Liver (tissue), 9 donors: Measurements from ENCODE around the gene PM20D1. TPM values are rescaled to one million over a fixed set of nuclear protein-coding genes. Genes with fewer than 3 reads are reported as not detected.

Experiments
- DNase-seq: peaks from one replicate; pipeline ENCODE4 v3.0.0-alpha.2; 2017; ENCODE audit warnings: low spot score
- H3K27ac ChIP-seq, 2 donors: one replicate each; pipeline ENCODE4 v1.7.0; 2013; ENCODE audit warnings: inconsistent platforms in 2 of 2, low read length in 2 of 2, control low read depth in 1 of 2, low read depth in 1 of 2, mild to moderate bottlenecking in 1 of 2
- H3K27me3 ChIP-seq, 4 donors: one replicate each; pipeline versions ENCODE4 v1.6.1 to v1.7.0; 2013; ENCODE audit warnings: low read length in 3 of 4, inconsistent platforms in 1 of 4, mild to moderate bottlenecking in 1 of 4, moderate library complexity in 1 of 4; ENCODE audit not compliant: control insufficient read depth in 4 of 4, insufficient read depth in 4 of 4
- H3K36me3 ChIP-seq, 4 donors: one replicate each; pipeline versions ENCODE4 v1.6.1 to v1.7.0; 2013; ENCODE audit warnings: low read length in 3 of 4, mild to moderate bottlenecking in 3 of 4, low read depth in 1 of 4, moderate library complexity in 1 of 4; ENCODE audit not compliant: control insufficient read depth in 4 of 4, insufficient read depth in 3 of 4
- H3K4me1 ChIP-seq, 4 donors: one replicate each; pipeline versions ENCODE4 v1.6.1 to v1.7.0; 2013; ENCODE audit warnings: low read length in 3 of 4, mild to moderate bottlenecking in 3 of 4, moderate library complexity in 1 of 4; ENCODE audit not compliant: control insufficient read depth in 4 of 4, insufficient read depth in 4 of 4
- H3K4me3 ChIP-seq, 3 donors: one replicate each; pipeline versions ENCODE4 v1.6.1 to v1.7.0; 2013; ENCODE audit warnings: low read length in 3 of 3, control low read depth in 1 of 3, low read depth in 1 of 3, mild to moderate bottlenecking in 1 of 3
- H3K9ac ChIP-seq, 2 donors: one replicate each; pipeline ENCODE4 v1.7.0; 2013; ENCODE audit warnings: low read length in 2 of 2, mild to moderate bottlenecking in 2 of 2, moderate library complexity in 2 of 2, control low read depth in 1 of 2, low read depth in 1 of 2
- H3K9me3 ChIP-seq, 4 donors: one replicate each; pipeline versions ENCODE4 v1.6.1 to v1.7.0; 2013; ENCODE audit warnings: low read length in 3 of 4; ENCODE audit not compliant: control insufficient read depth in 4 of 4
- CTCF ChIP-seq: fragments of 150-350 bp; IDR thresholded peaks from 2 replicates; pipeline ENCODE4 v1.5.1; 2017; ENCODE audit warnings: improper control_type of control experiment, low read depth, low read length; ENCODE audit not compliant: missing input control
- FOXA1 ChIP-seq: IDR thresholded peaks from 2 replicates; pipeline ENCODE4 v1.6.1; 2016; ENCODE audit warnings: antibody characterized with exemption
- FOXA2 ChIP-seq: IDR thresholded peaks from 2 replicates; pipeline ENCODE4 v1.6.1; 2016; ENCODE audit warnings: antibody characterized with exemption
- GABPA ChIP-seq, 2 donors: IDR thresholded peaks in 1 of 2; conservative IDR thresholded peaks in 1 of 2; 2 replicates each; pipeline ENCODE4 v1.6.1; 2016; ENCODE audit warnings: antibody characterized with exemption in 2 of 2, mild to moderate bottlenecking in 1 of 2, moderate library complexity in 1 of 2
- HNF4A ChIP-seq, 2 donors: conservative IDR thresholded peaks; 2 replicates each; pipeline ENCODE4 v1.6.1; 2016; ENCODE audit warnings: antibody characterized with exemption in 2 of 2, mild to moderate bottlenecking in 2 of 2
- JUND ChIP-seq, 2 donors: IDR thresholded peaks; 2 replicates each; pipeline ENCODE4 v1.6.1; 2016; ENCODE audit warnings: antibody characterized with exemption in 2 of 2
- MAX ChIP-seq: IDR thresholded peaks from 2 replicates; pipeline ENCODE4 v1.6.1; 2016; ENCODE audit warnings: antibody characterized with exemption
- NR2F2 ChIP-seq: IDR thresholded peaks from 2 replicates; pipeline ENCODE4 v1.6.1; 2016; ENCODE audit warnings: antibody characterized with exemption
- RAD21 ChIP-seq, 2 donors: IDR thresholded peaks; 2 replicates each; pipeline ENCODE4 v1.6.1; 2016; ENCODE audit warnings: antibody characterized with exemption in 2 of 2, mild to moderate bottlenecking in 2 of 2
- REST ChIP-seq: IDR thresholded peaks from 2 replicates; pipeline ENCODE4 v1.6.1; 2016; ENCODE audit warnings: antibody characterized with exemption, mild to moderate bottlenecking
- RXRA ChIP-seq, 2 donors: IDR thresholded peaks; 2 replicates each; pipeline ENCODE4 v1.6.1; 2017 to 2018; ENCODE audit warnings: antibody characterized with exemption in 2 of 2, mild to moderate bottlenecking in 1 of 2
- SP1 ChIP-seq: IDR thresholded peaks from 2 replicates; pipeline ENCODE4 v1.6.1; 2018; ENCODE audit warnings: antibody characterized with exemption, mild to moderate bottlenecking
- YY1 ChIP-seq: IDR thresholded peaks from 2 replicates; pipeline ENCODE4 v1.6.1; 2016; ENCODE audit warnings: antibody characterized with exemption, mild to moderate bottlenecking
- ZBTB33 ChIP-seq: IDR thresholded peaks from 2 replicates; pipeline ENCODE4 v1.6.1; 2016; ENCODE audit warnings: antibody characterized with exemption
- polyA plus RNA-seq, 2 donors: library from polyadenylated mRNA; stranded (reverse) in 1 of 2; unstranded in 1 of 2; fragments of 200-250 nt in 1 of 2; fragments of >200 nt in 1 of 2; fragmentation: Nextera tagmentation in 1 of 2; extraction: Ambion mirVana in 1 of 2; gene quantifications; one replicate each; pipeline versions ENCODE4 v1.2.1 to v1.2.3, GENCODE V29; 2013 to 2015
- total RNA-seq, 2 donors: library from RNA; depleted of rRNA; stranded (reverse); fragments of >200 nt; gene quantifications; one replicate each; pipeline ENCODE4 v1.2.3, GENCODE V29; 2014
- donor health status: healthy.
- donor health status: healthy.
- donor health status: healthy.
- donor health status: healthy.
- donor health status: healthy.

Gene PM20D1
- total and polyA plus RNA-seq, 4 donors = under 0.01 to 0.30 (median 0.22) TPM

GRCh38 chr1:205852969-205853368, 3.0 kb upstream of the PM20D1 start:
- H3K4me3 ChIP-seq = no peak overlapping the region
- no peak for DNase-seq

More at GRCh38 chr1:205852969-205853368, 3.0 kb upstream of the PM20D1 start:
- no peak overlapping the region for H3K9ac ChIP-seq
- TF ChIP-seq GABPA (IDR thresholded peaks at IDR 0.05 in 1 of 2, conservative IDR thresholded peaks at IDR 0.05 in 1 of 2) (no peak), RAD21 (IDR thresholded peaks at IDR 0.05) (no peak), HNF4A (conservative IDR thresholded peaks at IDR 0.05) (no peak), RXRA (IDR thresholded peaks at IDR 0.05) (no peak), MAX (no peak), NR2F2 (no peak), FOXA2 (no peak), SP1 (no peak), JUND (IDR thresholded peaks at IDR 0.05) (no peak), FOXA1 (no peak), ZBTB33 (no peak), CTCF (no peak), REST (no peak), YY1 (no peak)
- H3K27ac ChIP-seq = no peak overlapping the region
- H3K9me3 ChIP-seq = no peaks in the 10 kb centered on the region
- no peaks in the 10 kb centered on the region for H3K27me3 ChIP-seq
- no peaks in the 10 kb centered on the region for H3K36me3 ChIP-seq
- H3K4me1 ChIP-seq = peaks cover 0 to 2% (median 0%) of the 10 kb centered on the region in 4 donors
